ENCODE measurements around the gene MEI1. TPM values are rescaled to one million over a fixed set of nuclear protein-coding genes. Genes with fewer than 3 reads are reported as not detected.
"Not testable (repeated sequence)": the region's sequence is repeated elsewhere in the genome, so short reads cannot be mapped to it uniquely, and the experiment has no call there.

MEI1 gene, protein sequence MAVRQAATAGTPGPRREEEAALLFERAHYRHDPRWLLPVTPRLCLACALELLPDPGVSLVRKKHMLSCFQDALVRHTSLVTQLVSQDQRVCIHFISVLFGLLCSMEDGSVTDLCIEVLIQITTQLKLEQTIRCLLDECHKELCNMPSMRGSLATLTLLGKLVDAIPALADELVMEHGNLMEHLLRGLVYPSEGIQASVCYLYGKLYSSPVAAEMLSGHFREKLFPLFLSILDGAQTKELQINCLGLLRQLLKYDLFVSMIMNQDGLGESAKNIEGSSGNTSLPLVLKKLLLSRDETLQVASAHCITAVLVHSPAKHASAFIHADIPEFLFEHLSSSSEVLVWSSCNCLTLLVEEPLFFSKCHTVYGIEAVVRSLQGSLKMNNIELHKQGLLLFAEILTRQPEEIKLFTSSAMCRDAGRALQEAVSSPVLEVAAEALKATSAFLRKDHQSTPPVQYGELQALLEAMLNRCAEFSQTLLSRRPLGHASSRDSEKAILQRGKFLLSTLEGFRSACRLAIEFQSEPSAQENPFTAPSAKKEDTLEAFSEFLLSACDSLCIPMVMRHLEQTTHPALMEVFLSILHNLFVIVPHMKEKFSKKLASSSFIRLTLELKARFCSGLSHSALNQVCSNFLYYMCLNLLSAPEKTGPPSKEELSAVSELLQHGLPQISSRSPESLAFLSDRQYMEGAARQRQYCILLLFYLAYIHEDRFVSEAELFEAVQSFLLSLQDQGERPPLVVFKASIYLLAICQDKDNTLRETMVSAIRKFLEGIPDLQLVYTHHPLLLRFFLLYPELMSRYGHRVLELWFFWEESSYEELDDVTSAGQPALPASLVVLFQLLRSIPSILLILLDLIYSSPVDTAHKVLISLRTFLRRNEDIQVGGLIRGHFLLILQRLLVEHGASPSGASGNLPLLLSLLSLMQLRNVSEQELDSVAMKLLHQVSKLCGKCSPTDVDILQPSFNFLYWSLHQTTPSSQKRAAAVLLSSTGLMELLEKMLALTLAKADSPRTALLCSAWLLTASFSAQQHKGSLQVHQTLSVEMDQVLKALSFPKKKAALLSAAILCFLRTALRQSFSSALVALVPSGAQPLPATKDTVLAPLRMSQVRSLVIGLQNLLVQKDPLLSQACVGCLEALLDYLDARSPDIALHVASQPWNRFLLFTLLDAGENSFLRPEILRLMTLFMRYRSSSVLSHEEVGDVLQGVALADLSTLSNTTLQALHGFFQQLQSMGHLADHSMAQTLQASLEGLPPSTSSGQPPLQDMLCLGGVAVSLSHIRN
- polyA plus RNA-seq (ENCODE audit: insufficient read length in 3 of 3), result 1 to 10 TPM; 1.9 to 2.7 (median 2.4) TPM

DNA sequence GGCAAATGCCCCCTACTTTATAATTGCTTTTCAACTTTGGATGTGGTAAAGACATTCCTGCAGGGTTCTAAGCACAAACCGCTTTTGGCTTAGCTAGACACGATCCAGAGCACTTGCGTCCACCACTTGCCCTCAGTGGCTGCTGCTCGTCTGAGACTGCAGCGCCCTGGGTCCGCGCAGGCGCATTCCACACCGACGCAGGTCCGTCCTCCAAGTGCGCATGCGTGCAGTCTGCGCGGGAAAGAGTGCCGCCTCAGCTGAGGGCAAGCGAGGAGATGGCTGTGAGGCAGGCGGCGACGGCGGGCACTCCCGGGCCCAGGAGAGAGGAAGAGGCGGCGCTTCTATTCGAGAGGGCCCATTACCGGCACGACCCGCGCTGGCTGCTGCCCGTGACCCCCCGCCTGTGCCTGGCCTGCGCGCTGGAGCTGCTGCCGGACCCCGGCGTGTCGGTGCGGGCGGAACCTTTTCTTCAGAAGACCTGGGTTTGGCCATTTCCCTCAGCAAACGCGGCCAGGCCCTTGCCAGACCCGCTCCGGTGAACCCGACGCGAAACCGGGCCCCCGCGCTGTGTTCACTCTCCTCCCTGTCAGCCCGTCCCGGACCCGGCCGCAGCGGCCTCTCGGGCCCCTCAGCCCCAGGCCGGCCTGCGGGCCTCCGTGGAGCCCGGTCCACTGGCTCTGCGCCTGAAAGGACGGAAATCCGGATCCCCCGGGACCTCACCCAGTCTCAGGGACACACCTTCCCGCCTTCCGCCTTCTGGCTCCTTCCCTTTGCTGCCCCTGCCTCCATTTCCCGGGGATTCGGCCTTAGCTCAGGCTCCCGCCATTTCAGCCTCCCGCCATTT, at the start of gene MEI1:
TSS of gene MEI1 (plus strand) at position 240 of the 844 bp plus-strand sequence. CDS start at position 276, 36 bp downstream.
- DNase-seq (ENCODE audit: low read depth in 3 of 3, low spot score in 2 of 3), result peak in 2 of 3 donors; percentile 56 to 65

DNA sequence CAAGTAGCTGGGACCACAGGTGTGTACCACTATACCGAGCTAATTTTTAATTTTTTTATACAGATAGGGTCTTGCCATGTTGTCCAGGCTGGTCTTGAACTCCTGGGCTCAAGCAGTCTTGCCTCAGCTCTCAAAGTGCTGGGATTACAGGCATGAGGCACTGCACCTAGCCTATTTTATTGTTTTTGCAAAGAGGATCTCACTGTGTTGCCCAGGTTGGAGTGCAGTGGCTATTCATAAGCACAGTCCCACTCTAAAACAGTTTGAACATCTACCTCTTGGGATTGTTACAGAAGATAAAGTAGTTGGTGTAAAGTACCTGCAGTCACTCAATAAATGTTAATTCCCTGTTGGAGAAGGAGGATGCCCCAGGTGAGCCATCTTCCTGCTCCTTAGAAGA, 49.1 kb upstream of the MEI1 start:
- no peak for DNase-seq (ENCODE audit: low read depth in 3 of 3, low spot score in 2 of 3)

DNA sequence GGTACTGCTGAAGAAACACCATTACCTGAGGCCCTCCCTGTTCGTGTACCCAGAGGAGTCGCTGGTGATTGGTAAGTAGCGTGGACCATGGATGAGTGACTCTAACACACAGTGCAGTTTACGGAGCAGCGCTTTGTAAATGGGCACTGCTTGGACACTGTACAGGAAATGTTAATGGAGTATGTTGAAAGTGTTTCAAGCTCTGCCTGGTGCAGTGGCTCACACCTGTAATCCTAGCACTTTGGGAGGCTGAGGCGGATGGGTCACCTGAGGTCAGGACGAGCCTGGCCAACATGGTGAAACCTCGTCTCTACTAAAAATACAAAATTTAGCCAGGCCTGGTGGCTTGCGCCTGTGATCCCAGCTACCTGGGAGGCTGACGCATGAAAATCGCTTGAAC, 48.5 kb upstream of the MEI1 start:
- no peak for DNase-seq (ENCODE audit: low read depth in 3 of 3, low spot score in 2 of 3)

DNA sequence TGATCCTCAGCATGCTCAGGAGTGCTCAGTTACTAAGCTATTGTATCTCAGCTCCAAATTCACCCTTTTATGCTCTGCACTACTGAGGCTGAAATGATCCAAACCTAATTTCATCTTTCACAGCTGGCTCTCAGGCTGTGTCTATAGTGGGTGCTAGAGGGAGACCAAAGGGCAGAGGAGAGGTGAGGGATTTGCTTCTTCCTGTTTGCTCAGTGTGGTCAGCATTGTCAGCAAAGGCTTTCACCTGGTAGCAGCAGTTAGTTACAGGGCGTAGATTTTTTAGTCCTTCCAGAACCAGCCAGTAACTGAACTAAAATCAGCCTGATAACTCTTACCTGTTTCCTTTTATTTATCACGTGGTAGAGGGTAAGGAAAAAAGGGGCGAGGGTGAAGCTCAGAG, 45.0 kb upstream of the MEI1 start:
- no peak for DNase-seq (ENCODE audit: low read depth in 3 of 3, low spot score in 2 of 3)

DNA sequence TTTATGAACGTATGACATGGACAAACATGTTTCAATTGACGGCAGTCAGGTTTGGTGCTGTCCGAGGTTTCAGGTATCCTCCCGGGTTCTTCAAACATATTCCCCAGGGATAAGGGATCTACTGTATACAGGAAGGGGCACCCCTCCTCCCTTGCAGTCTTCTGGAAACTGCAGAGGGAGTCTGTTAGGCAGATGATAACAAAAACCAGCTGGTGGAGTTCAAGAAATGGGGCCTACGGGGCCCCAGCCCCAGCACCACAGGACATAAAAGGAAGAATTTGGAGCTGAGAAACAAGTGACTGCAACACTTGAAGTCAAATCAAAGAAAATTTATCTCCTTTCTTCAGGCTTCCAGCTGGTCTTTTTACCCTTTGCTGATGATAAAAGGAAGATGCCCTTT, 42.7 kb upstream of the MEI1 start:
- peak in 1 of 3 donors; percentile 15 for DNase-seq (ENCODE audit: low read depth in 3 of 3, low spot score in 2 of 3)

DNA sequence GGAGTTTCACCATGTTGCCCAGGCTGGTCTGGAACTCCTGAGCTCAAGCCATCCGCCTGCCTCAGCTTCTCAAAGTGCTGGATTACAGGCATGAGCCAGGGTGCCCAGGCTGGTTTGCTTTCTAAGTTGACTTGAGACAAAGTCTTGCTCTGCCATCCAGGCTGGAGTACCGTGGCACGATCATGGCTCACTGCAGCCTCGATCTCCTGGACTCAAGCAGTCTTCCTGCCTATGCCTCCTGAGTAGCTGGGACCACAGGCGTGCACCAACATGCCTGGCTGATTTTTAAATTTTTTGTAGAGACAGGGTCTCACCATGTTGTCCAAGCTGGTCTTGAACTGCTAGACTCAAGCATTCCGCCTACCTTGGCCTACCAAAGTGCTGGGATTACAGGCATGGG, 41.6 kb upstream of the MEI1 start:
- DNase-seq (ENCODE audit: low read depth in 3 of 3, low spot score in 2 of 3), result no peak

DNA sequence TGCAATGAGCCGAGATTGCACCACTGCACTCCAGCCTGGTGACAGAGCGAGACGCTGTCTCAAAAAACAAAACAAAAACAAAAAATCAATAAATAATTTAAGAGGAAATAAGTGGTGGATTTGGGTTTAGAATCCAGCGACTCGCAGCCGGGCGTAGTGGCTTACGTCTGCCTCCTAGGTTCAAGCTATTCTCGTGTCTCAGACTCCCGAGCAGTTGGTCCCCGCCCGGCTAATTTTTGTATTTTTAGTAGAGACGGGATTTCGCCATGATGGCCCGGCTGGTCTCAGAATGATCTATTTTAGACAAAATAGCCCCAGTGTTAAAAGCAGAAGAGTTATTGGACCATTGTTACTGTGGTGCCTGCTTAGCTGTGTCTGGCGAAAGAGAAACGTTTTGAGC, 40.4 kb upstream of the MEI1 start:
- DNase-seq (ENCODE audit: low read depth in 3 of 3, low spot score in 2 of 3), result no peak

DNA sequence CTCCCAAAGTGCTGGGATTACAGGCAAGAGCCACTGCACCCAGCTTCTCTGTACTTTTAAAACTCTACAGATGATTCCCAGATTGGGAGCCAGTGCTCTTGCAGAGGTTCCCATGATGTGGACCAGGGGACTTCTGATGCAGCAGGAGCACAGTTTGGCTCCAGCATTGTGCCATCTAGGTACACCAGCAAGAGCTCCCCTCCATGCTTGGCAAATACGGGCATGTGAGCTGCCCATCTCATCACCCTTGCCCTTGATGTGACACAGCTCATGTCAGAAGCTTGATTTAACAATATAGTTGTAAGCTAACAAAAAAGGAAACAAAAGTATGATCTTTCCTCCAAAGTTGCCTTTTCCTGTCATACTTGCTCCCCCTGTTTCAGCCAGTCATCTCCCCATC, 39.4 kb upstream of the MEI1 start:
- no peak for DNase-seq (ENCODE audit: low read depth in 3 of 3, low spot score in 2 of 3)

DNA sequence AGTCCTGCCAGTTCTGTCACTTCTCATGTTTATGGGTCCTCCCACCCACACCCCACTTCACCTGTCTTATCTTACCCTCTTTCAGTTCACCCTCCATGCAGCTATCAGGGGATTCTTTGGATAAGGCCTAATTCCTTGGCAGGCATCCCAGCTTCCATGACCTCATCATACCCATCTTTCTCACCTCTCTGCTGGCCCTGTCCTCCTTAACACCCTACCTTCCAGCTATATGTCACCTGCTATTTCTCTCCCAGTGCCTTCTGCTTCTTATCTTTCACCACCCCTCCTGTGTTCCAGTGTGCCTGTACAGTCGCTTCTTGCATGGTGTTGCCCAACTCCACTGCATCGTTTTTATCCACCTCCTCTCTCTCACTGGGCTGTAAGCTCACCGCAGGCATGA, 38.9 kb upstream of the MEI1 start:
- DNase-seq (ENCODE audit: low read depth in 3 of 3, low spot score in 2 of 3), result no peak

DNA sequence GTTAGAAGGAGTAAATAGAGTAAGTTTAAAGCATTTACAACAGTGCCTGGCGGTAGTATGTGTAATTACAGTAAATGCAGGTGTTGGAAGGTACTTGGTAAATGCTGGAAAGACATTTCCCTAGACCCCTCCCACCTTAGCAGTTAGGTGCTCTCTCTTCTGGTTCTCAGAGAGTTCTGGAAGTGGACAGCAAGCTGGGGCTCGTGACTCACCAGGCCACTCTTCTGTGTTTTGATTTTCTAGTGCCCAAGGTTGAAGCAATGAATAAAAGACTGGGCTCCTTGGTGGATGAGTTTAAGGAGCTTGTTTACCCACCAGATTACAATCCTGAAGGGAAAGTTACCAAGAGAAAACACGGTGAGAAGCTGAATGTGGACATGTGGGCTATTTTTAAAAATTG, 38.2 kb upstream of the MEI1 start:
- no peak for DNase-seq (ENCODE audit: low read depth in 3 of 3, low spot score in 2 of 3)

DNA sequence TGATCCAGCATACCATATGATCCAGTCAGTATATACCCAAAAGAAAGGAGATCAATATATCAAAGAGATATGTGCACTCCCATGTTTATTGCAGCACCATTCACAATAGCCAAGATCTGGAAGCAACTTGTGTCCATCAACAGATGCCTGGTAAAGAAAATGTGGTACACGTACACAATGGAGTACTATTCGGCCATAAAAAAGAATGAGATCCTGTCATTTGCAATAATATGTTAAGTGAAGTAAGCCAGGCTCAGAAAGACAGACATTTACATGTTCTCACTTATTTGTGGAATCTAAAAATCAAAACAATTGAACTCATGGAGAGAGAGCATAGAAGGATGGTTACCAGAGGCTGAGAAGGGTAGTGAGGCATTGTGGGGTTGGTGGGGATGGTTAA, 37.6 kb upstream of the MEI1 start:
- no peak for DNase-seq (ENCODE audit: low read depth in 3 of 3, low spot score in 2 of 3)

DNA sequence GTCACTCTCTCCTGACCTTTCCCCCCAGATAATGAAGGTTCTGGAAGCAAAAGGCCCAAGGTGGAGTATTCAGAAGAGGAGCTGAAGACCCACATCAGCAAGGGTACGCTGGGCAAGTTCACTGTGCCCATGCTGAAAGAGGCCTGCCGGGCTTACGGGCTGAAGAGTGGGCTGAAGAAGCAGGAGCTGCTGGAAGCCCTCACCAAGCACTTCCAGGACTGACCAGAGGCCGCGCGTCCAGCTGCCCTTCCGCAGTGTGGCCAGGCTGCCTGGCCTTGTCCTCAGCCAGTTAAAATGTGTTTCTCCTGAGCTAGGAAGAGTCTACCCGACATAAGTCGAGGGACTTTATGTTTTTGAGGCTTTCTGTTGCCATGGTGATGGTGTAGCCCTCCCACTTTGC, 35.7 kb upstream of the MEI1 start:
- not testable (repeated sequence) for DNase-seq (ENCODE audit: low read depth in 3 of 3, low spot score in 2 of 3)

DNA sequence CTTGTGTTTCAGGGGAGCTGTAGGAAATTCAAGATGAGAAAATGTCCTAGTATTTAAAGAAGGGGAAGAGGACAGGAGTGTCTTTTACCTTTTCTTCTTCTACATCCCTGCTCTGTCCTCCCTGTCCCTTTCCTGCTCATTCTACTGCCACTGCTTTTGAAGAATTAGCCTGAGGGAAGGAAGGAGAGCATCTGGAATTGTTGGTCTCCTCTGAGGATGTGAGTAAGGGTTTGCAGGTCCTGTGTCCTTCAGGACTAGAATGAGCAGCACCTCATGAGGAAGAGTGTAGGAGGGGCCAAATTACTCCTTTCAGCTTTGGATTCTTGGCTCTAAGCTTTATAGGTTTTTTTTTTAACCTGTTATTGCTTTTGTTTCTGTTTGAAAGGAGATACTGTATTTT, 34.8 kb upstream of the MEI1 start:
- DNase-seq (ENCODE audit: low read depth in 3 of 3, low spot score in 2 of 3), result no peak

DNA sequence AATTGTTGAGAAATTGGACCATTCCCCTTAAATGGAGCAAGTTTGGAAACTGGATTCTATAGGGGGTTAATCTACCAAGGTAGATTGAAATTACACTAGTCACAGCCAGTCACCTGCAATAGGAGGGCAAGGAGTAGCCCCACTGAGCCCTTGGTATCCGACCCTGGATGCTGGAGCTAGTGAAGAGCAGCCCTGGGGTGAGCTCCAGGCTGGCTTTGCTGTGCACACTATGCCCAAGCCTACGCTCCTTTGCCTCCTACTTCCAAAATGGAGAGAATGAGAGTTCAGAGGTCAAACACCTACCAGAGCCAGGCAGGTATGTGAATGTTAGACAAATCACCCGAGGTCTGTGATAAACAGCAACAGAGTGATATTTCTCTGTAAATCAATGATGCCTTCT, 34.4 kb upstream of the MEI1 start:
- no peak for DNase-seq (ENCODE audit: low read depth in 3 of 3, low spot score in 2 of 3)

DNA sequence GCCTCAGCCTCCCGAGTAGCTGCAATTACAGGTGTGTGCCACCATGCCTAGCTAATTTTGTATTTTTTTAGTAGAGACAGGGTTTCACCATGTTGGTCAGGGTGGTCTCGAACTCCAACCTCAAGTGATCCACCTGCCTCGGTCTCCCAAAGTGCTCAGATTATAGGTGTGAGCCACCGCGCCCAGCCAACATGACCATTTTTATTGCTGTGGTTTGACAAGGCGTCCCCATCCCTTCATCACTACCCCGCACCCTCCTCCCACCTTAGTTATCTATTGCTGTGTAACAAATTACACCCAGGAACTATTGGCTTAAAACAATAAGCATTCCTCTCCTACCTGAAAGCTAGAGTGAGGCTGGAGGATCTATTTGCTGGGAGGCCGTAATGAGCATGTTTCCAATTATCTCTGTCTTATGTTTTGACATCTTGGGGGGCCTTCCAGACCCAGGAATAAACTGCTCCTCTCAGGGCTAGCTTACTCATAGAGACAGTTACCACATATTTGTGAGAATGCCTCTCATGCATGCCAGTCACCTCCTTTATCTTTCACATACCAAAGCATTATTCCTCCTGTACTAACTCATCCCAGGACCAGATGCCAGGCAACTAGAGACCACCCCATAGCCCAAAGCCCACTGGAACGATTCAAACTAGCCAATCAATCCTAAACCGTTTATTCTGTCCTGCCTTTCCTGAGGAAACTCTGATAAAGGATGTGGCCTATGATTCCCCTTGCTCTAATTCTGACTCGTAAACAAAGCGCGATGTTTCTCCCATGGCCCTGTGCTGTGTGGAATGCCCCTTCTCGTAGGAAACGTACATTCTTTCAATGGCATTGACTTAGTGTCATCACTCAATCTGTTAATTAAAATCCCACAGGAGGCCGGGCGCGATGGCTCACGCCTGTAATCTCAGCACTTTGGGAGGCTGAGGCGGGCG, 30.1 kb upstream of the MEI1 start:
- DNase-seq (ENCODE audit: low read depth in 3 of 3, low spot score in 2 of 3), result no peak

DNA sequence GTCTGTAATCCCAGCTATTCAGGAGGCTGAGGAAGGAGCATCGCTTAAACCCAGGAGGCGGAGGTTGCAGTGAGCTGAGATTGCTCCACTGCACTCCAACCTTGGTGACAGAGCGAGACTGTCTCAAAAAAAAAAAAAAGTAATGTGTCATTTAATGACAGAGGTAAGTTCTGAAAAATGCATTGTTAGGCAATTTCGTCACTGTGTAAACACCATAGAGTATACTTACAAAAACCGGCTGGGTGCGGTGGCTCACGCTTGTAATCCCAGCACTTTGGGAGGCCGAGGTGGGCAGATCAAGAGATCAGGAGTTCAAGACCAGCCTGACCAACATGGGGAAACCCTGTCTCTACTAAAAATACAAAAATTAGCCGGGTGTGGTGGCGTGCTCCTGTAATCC, 27.2 kb upstream of the MEI1 start:
- DNase-seq (ENCODE audit: low read depth in 3 of 3, low spot score in 2 of 3), result not testable (repeated sequence)

DNA sequence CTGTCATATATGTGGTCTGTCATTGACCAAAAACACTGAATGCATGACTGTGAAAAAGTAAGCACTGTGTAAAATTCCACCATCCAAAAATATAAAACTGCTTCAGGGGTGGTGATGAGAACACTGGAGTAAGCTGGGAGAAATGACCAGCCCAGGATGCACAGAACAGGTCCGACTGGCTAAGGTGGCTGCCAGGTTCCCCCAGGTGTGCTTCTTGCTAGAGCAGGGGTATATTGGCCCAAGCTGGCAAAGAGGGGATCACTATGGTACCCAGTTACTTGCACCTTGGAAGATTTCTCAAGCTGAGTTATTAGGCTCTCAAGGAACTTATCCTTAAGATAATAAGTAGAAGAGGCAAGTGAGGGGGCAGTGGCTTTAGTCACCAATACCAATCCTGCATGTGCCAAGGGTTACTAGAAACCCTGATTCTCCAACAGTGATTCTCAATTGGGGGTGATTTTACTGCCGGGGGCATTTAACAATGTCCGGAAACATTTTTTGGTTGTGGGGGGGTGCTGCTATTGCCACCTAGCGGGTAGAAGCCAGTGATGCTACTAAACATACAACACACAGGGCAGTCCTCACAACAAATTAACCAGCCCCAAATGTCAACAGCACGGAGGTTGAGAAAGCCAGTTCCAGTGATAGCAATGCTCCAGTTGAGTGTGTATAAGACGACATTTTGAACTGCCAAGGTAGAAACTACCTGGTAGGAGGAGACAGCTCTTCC, 26.4 kb upstream of the MEI1 start:
- DNase-seq (ENCODE audit: low read depth in 3 of 3, low spot score in 2 of 3), result no peak

DNA sequence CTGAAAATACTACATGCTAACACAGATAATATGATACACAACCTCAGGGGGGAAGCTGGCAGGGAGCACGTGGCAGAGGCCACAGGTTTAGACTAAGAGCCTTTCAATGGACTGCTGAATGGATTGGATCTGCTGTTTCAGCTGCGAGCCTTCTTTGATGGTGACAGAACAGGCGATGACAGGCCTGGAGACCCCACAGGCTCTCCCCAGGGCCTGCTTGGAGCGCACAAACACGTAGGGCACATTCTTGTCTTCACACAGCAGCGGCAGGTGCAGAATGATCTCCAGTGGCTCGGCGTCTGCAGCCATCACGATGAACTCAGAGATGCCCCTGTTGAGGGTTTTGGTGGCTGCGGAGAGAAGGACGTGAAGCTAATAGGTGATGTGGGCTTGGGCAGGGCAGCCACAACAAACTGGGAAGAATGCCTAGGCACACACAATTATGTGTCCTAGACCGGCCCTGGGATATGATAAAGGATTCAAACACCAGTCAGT, 24.4 kb upstream of the MEI1 start:
- no peak for DNase-seq (ENCODE audit: low read depth in 3 of 3, low spot score in 2 of 3)

Measured in right renal cortex interstitium (tissue), 3 donors.